GM18867 (cell line): Measurements from ENCODE around the gene RFNG.

Experiments
- ATAC-seq: cut with Tn5 transposase; IDR thresholded peaks from one replicate; pipeline ENCODE4 v1.9.1; 2021; ENCODE audit warnings: mild to moderate bottlenecking, moderate library complexity; ENCODE audit not compliant: unreplicated experiment

The RFNG gene

DNA sequence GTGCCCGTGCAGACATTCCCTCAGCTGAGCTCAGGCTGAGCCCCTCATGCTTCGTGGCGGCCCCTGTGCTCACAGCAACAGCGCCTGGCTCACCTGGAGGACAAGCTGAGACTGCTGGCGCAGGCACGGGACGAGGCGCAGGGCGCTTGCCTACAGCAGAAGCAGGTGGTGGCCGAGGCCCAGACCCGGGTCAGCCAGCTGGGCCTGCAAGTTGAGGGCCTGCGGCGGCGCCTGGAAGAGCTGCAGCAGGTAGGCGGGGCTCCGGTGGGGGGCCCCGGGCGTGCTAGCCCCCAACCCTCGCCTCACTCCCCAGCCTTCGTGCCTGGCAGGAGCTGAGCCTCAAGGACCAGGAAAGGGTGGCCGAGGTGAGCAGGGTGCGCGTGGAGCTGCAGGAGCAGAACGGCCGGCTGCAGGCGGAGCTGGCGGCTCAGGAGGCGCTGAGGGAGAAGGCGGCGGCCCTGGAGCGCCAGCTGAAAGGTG, 21.6 kb downstream of the RFNG start:
- no peak for ATAC-seq

DNA sequence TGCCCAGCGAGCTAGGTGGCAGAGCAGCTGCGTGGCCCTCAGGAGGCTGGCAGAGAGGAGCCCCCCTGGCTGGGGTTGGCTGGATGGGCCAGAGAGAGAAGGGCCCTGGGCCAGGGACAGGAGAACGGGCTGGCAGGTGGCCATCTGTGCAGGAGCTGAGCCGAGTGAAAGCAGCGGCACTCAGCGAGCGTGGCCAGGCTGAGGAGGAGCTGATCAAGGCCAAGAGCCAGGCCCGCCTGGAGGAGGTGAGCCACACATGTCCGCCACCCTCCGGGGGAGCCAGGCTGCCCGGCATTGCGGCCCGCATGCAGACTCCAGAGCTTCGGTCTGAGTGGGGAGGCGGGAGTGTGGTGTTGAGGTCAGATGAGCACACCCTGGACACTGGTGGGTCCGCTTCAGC, 22.2 kb downstream of the RFNG start:
- no peak for ATAC-seq

DNA sequence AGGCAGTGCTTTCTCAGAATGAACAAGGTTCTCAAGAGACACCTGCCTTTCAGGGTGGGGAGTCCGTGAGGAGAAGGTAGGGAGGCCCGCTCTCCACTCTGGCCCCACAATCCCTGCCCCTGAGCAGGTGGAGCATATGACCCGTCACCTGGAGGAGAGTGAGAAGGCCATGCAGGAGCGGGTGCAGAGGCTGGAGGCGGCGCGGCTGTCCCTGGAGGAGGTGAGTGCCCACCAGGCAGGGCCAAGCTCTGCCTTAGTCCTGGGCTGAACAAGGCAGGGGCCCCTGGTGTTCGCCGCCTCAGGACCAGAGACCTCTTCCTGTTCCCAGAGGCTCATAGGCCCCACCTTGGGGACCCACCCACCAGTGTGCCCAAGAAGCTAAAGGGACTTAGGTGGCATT, 22.6 kb downstream of the RFNG start:
- no peak for ATAC-seq

DNA sequence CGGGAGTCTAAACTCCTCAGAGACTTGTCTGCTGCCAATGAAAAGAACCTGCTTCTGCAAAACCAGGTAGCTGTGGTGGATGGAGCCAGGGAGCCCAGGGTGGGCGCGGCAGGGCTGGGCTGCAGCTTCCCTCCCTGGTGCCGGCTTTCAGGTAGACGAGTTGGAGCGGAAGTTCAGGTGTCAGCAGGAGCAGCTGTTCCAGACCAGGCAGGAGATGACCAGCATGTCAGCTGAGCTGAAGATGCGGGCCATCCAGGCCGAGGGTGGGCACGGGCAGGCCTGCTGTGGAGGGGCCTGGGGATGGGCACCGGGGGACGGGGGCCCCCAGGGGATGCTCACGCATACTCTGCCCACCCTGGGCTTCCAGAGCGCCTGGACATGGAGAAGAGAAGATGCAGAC, 23.4 kb downstream of the RFNG start:
- no peak for ATAC-seq

DNA sequence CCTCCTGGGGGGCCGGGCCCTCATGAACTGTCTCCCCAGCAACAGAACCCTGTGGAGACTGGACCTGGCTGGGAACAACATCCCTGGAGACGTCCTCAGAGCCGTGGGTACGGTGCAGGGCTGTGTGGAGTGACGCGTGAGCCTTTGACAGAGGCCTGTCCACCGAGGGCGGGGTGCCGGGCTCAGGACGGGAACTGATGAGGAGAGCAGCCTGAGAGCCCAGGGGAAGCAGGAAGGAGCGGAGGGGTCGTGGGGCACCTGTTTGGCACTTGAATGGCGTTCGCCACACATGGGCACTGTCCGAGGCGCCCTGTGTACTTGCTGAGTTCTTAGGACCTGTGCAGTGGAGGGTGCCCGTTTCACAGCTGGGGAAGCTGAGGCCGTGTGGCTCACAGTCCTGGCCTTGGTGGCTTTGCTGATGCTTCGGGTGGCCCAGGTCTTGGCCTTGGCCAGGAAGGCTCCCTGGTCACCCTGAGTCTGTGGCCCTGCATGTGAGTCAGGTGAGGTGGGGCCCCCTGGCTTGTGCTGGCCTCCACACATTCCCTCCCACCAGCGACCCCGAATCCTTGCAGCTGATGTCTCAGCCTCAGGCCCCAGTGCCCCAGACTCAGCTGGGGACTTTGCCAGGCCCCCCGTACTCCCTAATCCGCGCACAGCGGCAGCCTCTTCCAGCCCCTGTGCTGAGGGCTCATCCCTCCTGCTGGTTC, 26.1 kb downstream of the RFNG start:
- no peak for ATAC-seq

DNA sequence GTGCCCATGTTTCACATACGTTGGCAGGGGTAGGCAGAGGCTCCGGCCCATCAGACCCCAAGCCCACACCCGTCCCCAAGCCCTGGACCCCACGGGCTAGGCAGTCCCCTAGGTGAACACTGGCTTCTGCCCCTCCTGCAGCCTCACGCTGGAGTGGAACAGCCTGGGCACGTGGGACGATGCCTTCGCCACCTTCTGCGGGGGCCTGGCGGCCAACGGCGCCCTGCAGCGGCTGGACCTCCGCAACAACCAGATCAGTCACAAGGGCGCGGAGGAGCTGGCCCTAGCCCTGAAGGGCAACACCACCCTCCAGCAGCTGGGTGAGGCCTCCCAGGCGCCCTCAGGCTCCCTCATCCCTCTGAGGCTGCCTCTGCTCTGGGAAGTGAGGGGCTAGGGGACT, 26.8 kb downstream of the RFNG start:
- no peak for ATAC-seq

DNA sequence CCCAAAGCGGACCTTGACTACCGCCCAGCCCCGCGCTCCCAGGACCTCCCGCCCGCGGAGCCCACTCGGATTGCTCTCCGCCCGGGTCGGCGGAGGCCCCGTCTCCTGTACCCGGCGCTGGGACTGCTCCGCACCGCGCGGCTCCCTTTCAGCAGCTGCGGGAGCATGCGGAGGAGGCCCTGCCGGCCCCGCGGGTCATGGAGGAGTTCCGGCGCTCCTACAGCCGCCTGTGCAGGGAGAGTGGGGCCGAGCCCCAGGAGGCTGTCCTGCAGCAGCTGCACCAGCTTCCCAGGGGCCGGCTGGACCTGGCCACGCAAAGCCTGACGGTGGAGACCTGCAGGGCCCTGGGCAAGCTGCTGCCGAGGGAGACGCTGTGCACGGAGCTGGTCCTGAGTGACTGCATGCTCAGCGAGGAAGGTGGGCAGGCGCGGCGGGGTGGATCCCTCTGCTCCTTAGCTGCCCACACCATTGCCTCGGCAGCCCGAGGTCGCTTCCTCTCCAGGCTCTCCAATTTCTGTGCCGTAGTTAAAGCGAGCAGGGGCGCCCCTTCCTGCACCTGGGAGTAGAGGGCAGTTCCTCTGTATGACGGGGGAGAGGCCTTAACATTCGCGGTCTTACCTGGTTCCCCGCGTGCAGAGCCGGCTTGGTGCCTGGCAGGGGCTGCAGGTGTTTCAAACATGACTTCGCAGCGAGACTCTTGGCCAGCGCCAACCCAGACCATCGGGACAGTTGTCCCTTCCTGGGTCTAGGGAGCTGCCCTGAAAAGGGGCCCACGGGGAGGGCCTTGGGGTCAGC, 28.0 kb downstream of the RFNG start:
- ATAC-seq: no peak

DNA sequence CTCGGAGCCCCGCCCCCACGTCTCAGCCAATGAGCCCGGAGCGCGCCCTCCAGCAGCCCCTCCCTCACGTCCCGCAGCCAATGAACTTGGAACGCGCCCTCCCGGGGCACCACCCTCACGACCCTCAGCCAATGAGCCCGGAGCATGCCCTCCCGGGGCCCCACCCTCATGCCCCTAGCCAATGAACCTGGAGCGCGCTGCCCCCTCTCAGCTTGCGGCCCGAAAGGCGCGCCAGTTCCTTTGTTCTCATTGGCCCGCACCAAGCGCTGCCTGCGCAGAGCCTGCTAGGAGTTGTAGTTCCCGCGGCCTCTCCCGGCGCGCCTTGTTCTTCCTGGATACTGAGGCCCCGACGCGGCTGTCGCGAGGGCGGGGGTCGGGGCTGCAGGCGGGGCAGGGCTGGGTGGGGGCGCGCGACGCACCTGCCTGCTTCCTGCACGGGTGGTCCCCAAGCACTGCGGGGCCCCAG, 28.6 kb downstream of the RFNG start, which contains the start of gene LRRC45:
Gene LRRC45, plus strand, starts transcription at position 325 of the 466 bp plus-strand sequence. CDS start 339 bp downstream, outside the sequence.
- peak; percentile 80 for ATAC-seq

DNA sequence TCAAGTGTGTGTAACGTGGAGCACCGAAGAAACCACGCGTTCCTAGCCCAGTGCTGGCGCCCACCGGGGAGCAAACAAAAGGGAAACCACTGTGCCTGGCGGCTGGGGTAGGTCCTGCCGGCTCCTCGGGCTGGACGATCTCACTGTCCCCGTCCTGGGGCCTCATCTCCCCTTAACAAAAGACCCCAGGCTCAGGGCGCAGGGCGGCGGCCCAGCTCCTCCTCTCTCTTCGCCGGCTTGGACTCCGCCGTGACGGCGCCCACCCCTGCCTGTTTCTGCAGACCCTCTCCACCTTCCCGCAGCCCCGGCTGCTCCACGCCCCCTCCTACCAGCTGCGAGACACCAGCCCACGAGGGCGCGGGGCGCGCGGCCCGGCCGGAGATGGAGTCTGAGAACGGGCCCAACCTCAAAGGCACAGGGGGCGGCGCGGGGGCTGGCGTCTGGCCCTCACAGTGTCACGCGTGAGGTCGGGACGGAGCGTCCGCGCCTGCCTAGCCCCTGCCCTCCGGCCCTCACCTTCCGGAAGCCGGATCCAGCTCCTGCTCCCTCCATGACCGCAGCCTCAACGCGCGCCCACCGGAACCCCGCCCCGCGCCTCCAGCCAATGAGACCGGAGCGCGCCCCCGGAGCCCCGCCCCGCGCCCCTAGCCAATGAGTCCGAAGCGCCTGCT, 29.2 kb downstream of the RFNG start, which contains the start of gene CENPX:
Gene CENPX, minus strand, starts transcription at position 569 of the 671 bp plus-strand sequence. Its CDS starts 17 bp downstream, at position 552.
- ATAC-seq: no peak

DNA sequence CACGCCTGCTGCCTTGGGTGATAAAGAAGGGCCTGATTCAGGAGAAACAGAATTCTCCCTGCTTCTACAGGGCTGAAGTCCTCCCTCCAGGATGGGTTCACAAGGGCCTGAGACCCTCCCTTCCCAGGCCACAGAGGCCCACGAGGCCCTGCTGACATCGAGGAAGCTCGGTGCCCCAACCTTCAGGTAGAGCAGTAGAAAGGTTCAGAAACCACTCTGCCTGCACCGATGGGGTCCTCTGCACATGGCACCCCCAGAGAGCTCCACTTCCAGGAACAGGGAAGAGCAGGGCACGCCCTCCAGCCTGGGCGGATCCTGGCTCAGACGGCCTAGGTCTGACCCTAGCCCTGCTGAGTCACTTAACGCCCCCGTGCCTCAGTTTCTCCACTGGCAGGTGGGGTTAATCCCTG, 29.7 kb downstream of the RFNG start:
- no peak for ATAC-seq

DNA sequence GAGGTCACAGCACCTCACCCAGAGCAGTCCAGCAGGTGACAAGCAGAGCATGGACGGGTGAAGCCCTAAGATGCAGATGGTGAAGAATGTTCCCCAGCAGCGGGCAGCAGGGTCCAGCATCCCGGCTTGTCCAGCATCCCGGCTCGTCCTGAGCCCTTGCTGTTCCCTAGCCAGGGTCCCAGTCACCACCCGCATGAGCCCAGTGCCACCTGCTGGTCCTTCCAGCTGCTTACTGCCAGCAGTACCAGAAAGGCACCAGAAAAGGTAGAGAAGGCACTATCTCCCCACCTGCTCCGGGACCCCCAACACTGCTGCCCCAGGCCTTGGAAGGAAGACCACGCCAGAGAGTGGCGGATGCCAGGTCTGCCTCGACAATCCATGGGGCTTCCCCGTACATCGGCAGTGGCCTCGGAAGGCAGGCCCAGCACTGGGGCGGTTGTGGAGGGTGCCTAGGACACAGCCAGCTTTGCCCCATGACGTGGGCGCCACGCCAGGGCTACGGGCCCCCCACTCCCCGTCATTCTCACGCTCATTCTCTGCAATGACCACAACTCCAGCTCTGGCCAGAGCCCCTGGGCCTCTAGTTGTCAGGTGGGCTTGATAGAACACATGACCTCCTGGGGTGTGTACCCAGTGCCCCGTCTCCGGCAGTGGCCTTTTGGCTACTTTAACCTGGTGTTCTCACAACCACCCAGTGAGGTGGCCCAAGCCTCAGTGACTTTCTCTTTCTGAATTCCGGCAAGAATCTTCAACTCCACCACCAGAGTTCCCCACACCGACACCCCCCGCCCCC, 30.3 kb downstream of the RFNG start:
- no peak for ATAC-seq

DNA sequence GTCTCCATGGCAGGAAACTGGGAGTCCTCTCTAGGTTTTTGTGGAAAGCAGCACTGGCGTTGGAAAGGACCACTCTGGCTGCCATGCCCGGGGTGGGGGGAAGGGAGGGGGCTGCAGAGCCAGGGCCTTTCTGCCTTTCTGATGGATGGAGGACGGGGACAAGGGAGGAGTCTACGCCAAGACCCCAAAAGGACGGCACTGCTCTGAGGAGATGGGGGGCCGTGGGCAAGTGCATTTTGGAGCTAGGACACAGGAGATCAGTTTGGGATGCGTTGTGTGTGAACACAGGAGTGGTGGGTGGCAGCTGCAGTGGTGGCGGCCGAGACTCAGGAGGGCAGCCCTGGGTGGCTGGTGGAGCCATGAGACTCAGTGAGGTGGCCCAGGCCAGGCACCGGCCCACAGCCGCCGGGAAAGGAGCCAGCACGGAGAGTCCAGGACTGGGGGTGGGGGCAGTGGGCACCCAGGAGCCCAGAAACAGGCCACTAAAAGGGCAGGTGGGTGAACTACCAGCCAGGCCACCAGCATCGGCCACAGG, 31.0 kb downstream of the RFNG start:
- no peak for ATAC-seq

DNA sequence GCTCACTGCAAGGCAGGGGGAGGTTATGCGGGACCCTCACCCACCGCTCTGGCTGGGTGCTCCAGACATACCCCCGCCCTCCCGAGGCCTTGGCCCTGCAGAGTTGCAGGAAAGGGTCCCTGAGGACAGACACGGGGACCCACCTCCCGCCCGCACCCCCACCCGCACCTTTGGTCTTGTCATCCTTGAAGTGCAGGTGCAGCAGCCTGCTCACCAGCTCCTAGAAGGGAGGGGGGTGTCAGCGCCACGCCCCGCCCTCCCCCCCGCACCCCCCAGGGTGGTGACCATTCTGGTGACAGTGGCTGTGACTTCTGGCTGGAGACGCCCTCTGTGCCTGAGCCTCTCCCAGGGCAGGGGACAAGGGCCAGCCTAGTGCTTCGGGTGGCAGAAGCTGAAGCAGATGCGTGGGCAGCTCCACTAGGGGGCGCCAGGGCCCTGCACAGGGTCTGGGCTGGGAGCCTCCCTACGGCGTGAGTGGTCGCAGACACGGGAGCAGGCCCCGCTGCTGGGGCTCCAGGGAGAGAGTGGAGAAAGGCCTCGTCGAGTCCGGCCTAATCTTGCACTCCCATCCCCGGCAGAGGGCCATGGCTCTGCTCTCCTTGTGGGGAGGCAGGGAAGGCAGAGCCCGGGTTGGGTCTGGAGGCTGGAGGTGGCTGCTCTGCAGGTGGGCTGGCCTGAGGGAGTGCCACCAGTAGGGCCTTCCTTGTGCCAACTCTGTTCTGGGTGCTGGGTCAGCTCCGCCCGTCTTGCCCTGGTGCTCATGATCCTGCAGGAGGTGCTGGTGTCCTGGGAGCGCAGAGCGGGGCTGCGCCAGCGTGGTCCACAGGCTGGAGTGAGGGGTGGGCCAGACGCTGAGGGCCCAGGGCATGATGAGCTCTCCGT, 31.7 kb downstream of the RFNG start:
- ATAC-seq: no peak

DNA sequence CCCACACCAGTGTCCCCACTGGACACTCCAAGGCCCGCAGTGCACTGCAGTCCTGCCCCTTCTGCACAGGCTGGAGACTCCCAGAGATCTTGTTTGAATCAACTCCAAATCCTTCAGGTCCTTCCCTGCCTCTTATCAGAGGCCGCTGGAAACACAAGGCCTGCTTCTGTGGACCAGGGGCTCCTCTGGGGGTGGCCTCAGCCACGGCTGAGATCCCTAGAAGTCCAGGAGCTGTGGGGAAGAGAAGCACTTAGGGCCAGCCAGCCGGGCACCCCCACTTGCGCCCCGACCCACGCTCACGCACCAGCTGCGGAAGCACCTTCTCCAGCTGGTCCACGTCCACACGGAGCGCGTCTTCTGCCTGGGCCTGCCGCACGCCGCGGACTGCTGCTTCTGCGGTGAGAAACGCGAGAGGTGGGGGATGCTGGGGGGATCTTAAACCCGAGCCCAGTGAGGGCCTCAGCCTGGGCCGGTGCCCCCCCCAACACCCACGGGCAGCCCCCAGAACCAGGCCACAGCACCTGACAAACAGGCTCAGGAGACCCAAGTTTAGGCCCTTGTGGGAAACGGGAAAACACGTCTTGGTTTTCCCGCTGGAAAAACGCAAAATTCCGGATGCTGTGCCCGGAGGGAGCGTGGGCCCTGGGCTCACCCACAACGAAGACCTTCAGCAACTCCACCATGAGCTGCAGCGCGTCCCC, 32.5 kb downstream of the RFNG start:
- no peak for ATAC-seq

DNA sequence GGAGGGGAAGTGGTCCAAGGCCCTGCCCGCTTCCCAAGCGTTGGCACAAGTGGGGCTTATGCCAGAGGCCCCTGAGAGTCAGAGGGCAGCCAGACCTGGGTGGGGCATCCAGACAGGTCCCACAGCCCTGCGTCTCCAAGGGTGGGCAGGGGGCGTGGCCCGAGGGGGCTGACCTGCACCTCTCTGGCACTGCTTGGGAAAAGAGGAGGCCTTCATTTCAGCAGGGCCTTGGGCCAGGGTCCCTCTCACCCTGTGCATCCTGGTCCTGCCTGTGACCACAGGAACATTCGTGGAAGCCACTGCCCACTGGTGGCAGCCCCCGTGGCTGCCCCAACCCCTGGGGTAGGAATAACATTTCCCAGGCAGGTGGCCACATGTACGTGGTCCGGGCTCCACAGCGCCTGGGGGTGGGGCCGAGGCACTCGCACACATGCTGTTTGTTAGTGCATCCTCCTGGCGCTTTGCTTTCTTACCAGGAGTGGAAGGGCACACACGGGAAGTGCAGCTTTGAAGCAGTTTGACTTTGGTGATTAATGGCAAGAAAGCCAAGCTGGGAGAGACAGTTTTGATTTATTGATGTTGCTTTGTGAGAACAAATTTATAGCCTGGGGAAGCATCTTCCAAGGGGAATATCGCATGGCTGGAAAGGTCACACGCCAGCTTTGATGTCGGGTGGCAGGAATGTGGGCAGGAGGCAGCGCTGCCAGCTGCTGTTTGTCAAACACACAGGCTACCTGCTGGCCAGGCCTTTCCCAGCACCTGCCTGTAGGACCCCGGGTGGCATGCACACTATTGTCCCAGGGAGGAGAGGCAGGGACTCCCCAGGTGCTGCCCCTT, 33.2 kb downstream of the RFNG start:
- ATAC-seq: no peak

DNA sequence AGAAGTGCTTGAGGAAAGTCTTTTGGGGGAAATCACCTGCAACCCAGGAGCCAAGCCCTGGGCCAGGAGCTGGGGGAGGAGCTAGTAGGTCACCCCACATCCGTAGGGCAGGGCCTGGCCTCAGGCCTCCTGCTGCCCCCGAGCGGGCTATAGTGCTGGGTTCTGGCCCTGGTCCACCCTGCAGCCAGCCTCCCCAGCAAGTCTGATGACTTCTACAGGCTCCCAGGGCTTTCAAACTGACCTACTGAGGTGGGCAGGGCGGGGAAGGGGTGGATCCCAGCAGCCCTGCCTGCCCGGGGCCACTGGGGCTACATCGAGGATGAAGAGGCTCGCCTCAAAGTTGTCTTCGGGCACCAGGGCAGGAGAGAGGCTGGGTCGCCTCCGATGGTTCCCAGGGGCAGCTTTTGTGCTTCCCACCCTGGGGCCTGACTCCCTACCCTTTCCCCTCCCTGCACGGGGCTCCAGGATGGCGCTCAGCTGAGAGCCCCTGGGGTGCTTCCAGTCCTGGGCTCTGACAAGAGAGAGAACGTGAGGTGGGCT, 33.9 kb downstream of the RFNG start:
- ATAC-seq: no peak

DNA sequence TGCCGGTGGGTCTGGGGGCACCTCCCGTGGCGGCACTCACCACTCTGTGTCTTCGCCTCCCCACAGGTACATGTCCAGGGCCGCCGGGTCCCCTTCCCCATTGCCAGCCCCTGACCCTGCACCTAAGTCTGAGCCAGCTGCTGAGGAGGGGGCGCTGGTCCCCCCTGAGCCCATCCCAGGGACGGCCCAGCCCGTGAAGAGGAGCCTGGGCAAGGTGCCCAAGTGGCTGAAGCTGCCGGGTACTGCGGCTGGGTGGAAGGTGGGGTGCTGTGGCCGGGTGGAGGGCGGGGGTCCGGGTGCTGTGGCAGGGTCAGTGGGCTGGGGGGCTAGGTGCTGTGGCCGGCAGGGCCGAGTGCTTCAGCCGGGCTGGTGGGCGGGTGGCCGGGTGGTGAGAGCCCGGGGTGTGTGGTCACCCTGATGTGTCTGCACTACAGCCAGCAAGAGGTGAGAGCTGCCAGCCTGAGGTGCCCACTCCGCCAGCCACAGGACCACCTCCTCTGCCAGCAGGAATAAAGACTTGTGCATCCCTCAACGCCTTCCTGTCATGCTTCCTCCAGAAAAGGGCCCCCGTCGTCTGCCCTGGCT, 34.6 kb downstream of the RFNG start:
- no peak for ATAC-seq
